Stimulated activated CD8-positive, alpha-beta memory T cell treated with anti-CD3 and anti-CD28 coated beads, Interleukin-15, amount 100 ng/mL, for 48 hours (primary cell): ENCODE results near the gene CRYGD.

ENCODE experiments used
- DNase-seq, 2 donors: peaks; one replicate each; pipeline ENCODE4 v3.0.0-alpha.2; 2020; ENCODE audit warnings: low read depth in 2 of 2

Gene CRYGD

DNA sequence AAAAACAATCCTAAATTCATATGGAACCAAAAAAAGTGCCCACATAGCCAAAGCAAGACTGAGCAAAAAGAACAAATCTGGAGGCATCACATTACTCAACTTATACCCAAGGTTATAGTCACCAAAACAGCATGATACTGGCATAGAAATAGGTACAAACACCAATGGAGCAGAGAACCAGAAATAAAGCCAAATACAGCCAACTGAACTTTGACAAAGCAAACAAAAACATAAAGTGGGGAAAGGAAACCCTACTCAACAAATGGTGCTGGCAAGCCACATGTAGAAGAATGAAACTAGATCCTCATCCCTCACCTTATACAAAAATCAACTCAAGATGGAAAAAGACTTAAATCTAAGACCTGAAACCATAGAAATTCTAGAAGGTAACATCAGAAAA lies 40.5 kb downstream of the CRYGD start:
- no peak for DNase-seq

DNA sequence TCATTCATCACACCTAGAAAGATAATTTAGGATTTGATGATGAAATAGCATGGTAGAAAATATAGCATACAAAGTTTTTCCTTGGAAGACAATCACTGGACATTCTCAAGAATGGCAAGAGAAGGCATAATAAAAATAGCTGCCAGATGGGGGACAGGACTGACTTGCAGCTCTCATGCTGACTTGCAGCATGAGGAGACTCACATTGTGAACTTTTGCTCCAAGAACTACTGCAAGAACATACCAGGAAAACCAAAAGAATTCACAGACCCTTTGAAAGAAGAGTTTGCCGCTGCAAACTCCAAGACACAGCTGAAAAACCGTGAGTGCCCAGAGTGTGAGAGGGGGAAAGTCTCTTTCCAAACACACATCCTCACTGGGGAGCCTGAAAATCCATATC lies 47.0 kb downstream of the CRYGD start:
- DNase-seq: no peak

DNA sequence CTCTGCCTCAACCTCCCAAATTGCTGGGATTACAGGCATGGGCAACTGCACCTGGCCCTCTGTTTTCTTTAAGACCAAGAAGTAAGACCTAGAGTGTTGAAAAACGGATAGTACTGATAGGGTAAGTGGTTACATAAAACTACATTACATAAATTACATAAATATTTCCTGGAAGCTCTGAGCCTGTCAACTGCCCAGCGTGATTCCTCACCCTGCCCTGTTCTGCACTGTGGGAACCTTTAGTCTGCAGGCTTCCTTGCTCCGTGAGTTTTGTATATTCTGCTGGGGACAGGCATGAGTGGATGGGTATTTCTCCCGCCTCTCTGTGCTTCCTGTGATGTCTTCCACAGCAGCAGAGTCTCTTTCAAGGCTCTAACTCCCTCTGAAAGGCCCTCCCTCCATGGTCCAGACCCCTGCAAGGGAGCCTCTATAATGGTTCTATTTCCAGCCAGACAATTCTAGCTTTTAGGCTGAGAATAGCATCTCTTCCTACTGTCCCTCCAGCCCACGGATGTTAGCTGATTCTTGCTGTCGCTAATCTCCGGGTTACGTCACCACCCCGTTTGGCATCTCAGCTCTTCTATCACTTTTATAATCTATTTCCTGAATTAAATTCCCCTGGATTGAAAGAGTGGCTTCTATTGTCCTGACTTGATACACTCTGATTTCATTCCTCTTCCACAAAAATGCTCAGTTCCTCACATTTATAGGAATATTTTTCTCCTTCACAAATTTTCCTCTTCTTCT lies 49.5 kb downstream of the CRYGD start:
- DNase-seq: no peak

DNA sequence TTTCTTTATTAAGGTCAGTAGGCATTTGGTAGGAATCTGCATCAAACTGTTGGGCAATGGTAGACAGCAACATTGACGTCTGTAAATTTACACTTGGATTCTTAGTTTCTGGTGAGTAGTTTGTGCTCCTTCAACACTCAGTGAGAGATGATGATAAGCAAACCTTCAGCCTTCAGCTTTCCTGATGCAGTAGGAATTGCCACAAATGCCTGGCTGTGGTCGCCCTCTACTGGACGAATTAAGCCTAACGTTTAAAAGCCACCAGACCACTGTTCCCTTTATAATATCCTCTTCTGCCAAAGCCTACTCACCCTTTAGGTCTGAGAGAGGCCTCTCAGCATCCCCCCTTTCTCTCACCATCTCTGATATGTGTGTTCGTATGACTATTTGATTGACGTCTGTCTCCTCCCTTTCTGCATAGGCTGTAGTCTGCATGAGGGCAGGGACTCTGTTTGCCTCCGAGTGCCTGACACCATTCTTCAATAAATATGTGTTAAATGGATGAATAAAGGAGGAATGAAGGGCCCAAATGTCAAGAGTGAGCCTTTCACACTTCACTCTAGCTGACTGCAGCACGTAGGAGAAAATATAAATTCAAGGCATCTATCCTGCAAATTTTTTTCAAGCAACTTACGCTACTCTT lies 52.0 kb downstream of the CRYGD start:
- peak; percentile 7 to 9 for DNase-seq
